Measurements from ENCODE around the gene LRFN5.

GRCh38 chr14:41859336-41859735, 252.7 kb downstream of the LRFN5 start:
- no peak for TF ChIP-seq CTCF (IDR thresholded peaks at IDR 0.05)
- TF ChIP-seq POLR2A (IDR thresholded peaks at IDR 0.05) = no peak
